SK-N-SH treated with all-trans-retinoic acid at 6 μM for 48 hours (cell line): ENCODE results near the gene GPX1.

Experiments
- CSDC2 ChIP-seq: fragments of 250-450 bp; sonication (Bioruptor Pico); IDR thresholded peaks from 2 replicates; pipeline ENCODE4 v1.5.0; 2020; ENCODE audit warnings: mild to moderate bottlenecking, moderate library complexity
- CSRNP3 ChIP-seq: fragments of 250-450 bp; sonication (Bioruptor Pico); IDR thresholded peaks from 2 replicates; pipeline ENCODE4 v1.5.1; 2021; ENCODE audit warnings: mild to moderate bottlenecking, moderate library complexity
- PATZ1 ChIP-seq: fragments of 250-450 bp; sonication (Bioruptor Pico); IDR thresholded peaks from 2 replicates; pipeline ENCODE4 v1.8.0; 2020; ENCODE audit warnings: mild to moderate bottlenecking, moderate library complexity, borderline replicate concordance
- TCF4 ChIP-seq: fragments of 250-450 bp; sonication (Bioruptor Pico); IDR thresholded peaks from 2 replicates; pipeline ENCODE4 v1.8.0; 2021; ENCODE audit warnings: mild to moderate bottlenecking, moderate library complexity, borderline replicate concordance
- ZFP30 ChIP-seq: fragments of 450-650 bp; formaldehyde crosslinking; IDR thresholded peaks from 2 replicates; pipeline ENCODE4 v1.5.0; 2022; ENCODE audit warnings: mild to moderate bottlenecking, moderate library complexity

- TF ChIP-seq ZFP30 (CRISPR knock-in tag) (no peak), CSDC2 (no peak), TCF4 (CRISPR knock-in tag) (no peak), PATZ1 (no peak), CSRNP3 (CRISPR knock-in tag) (no peak)
Measured at GRCh38 chr3:49401766-49402165, 43.6 kb upstream of the GPX1 start.
